Vagina (tissue), 2 donors: Measurements from ENCODE around the gene GDNF.

ENCODE experiments used
- POLR2AphosphoS5 ChIP-seq, 2 donors: sonication (generic); formaldehyde crosslinking; IDR thresholded peaks; one replicate each; pipeline ENCODE4 v1.9.0; 2017; ENCODE audit warnings: antibody characterized with exemption in 2 of 2, mild to moderate bottlenecking in 2 of 2, low read depth in 1 of 2; ENCODE audit not compliant: insufficient read depth in 1 of 2
- TF ChIP-seq, protein P1 (sequence below), 3 experiments: fragments of 450-650 bp in 2 of 3; fragments of 200-600 bp in 1 of 3; sonication (generic) in 1 of 3; IDR thresholded peaks; one replicate each; pipeline ENCODE4 v1.5.1; 2017 to 2019; ENCODE audit warnings: antibody characterized with exemption in 3 of 3, mild to moderate bottlenecking in 2 of 3, moderate library complexity in 2 of 3

DNA sequence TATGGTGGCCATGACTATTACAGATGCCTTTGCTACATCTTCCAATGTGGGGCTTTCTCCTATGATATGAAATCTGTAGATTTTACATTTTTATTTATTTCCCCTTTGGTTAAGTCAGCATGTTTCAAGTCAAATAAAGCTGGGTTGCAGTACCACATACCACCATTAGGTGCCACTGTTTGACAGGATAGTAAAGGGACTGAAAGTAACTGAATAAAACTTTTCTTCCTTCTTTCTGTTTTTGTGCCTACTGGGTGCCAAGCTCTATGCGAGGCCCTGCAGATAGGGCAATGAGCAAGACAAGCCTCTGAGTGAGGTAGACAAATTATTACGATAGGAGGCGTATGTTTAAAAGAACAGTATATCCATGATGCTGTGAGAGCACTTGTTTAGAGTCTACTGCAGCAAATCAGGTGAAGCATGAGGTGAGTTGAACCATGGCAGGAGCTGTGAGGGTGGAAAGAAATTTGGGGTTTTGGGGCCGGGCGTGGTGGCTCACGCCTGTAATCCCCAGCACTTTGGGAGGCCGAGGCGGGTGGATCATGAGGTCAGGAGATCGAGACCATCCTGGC lies 64.8 kb downstream of the GDNF start:
- TF ChIP-seq, protein P1, sequence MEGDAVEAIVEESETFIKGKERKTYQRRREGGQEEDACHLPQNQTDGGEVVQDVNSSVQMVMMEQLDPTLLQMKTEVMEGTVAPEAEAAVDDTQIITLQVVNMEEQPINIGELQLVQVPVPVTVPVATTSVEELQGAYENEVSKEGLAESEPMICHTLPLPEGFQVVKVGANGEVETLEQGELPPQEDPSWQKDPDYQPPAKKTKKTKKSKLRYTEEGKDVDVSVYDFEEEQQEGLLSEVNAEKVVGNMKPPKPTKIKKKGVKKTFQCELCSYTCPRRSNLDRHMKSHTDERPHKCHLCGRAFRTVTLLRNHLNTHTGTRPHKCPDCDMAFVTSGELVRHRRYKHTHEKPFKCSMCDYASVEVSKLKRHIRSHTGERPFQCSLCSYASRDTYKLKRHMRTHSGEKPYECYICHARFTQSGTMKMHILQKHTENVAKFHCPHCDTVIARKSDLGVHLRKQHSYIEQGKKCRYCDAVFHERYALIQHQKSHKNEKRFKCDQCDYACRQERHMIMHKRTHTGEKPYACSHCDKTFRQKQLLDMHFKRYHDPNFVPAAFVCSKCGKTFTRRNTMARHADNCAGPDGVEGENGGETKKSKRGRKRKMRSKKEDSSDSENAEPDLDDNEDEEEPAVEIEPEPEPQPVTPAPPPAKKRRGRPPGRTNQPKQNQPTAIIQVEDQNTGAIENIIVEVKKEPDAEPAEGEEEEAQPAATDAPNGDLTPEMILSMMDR (IDR thresholded peaks at IDR 0.05) = peak in 1 of 3 experiments; percentile 23
- no peak for TF ChIP-seq POLR2AphosphoS5 (IDR thresholded peaks at IDR 0.05; ENCODE audit: insufficient read depth in 1 of 2, low read depth in 1 of 2)
